ENCODE results near the gene LIPN.

LIPN gene

DNA sequence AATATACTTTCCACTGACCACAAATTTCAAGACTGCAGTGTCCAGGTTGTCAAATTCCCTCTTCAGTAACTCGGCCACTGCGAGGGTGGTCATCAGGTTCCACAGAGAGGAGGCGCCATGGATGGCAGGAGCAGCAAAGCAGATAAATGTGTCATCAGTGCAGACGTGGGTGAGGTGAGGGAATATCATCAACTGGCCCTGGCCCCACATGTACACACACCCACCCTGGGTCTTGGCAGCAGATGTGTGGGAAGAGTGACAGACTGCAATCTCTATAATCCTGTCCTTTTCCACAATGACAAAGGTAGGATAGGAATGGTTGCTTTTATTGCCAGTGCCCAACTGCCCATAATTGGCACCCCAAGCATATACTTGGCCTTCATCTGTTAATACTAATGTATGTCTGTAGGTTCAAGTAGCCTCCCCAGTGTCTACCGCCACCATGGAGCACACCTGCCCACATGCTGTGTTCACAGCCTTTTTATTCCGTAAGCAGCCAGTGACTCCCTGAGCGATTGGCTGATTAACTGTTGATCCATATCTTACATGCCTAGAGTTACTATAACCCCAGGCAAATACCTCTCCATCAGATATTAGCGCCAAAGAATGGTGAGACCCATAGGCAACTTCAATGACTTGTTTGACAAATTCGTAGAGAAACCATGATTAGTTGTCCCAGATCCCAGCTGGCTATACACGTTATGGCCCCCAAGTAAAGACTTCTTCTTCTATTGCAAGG is 26.4 kb downstream of the LIPN start:
- Histone ChIP-seq H3K27me3 (ENCODE audit: control insufficient read depth, low read length) (no peaks in the 10 kb centered on the region), H3K4me1 (ENCODE audit: control insufficient read depth, low read length) (no peaks in the 10 kb centered on the region), H3K27ac (ENCODE audit: low read depth, low read length) (no peak overlapping the region), H3K4me2 (ENCODE audit: low read length) (no peak overlapping the region), H3K9me2 (replicated peaks; ENCODE audit: control insufficient read depth, low read length) (no peaks in the 10 kb centered on the region), H3F3A (ENCODE audit: control insufficient read depth, insufficient read depth) (no peaks in the 10 kb centered on the region), H3K4me3 (ENCODE audit: low read length) (no peak overlapping the region), H3K36me3 (ENCODE audit: control insufficient read depth, low read length) (no peaks in the 10 kb centered on the region), H3K79me2 (ENCODE audit: control insufficient read depth, low read length) (no peaks in the 10 kb centered on the region), H4K20me1 (ENCODE audit: control insufficient read depth, insufficient read depth, low read depth, low read length) (no peaks in the 10 kb centered on the region), H3K9me3 (ENCODE audit: control insufficient read depth, insufficient read depth, low read length) (no peaks in the 10 kb centered on the region)
- TF ChIP-seq, protein P1, sequence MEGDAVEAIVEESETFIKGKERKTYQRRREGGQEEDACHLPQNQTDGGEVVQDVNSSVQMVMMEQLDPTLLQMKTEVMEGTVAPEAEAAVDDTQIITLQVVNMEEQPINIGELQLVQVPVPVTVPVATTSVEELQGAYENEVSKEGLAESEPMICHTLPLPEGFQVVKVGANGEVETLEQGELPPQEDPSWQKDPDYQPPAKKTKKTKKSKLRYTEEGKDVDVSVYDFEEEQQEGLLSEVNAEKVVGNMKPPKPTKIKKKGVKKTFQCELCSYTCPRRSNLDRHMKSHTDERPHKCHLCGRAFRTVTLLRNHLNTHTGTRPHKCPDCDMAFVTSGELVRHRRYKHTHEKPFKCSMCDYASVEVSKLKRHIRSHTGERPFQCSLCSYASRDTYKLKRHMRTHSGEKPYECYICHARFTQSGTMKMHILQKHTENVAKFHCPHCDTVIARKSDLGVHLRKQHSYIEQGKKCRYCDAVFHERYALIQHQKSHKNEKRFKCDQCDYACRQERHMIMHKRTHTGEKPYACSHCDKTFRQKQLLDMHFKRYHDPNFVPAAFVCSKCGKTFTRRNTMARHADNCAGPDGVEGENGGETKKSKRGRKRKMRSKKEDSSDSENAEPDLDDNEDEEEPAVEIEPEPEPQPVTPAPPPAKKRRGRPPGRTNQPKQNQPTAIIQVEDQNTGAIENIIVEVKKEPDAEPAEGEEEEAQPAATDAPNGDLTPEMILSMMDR (IDR thresholded peaks at IDR 0.05; ENCODE audit: low read depth, low read length, poor library complexity, severe bottlenecking): no peak
- TF ChIP-seq EZH2phosphoT487 (IDR thresholded peaks at IDR 0.05; ENCODE audit: borderline replicate concordance, low read length): no peak

GRCh38 chr10:88787463-88787862 is 27.6 kb downstream of the LIPN start:
- Histone ChIP-seq H3K4me1 (ENCODE audit: control insufficient read depth, low read length) (no peaks in the 10 kb centered on the region), H3K79me2 (ENCODE audit: control insufficient read depth, low read length) (no peaks in the 10 kb centered on the region), H3K27ac (ENCODE audit: low read depth, low read length) (no peak overlapping the region), H3F3A (ENCODE audit: control insufficient read depth, insufficient read depth) (no peaks in the 10 kb centered on the region), H3K9me2 (replicated peaks; ENCODE audit: control insufficient read depth, low read length) (no peaks in the 10 kb centered on the region), H3K36me3 (ENCODE audit: control insufficient read depth, low read length) (no peaks in the 10 kb centered on the region), H3K4me2 (ENCODE audit: low read length) (no peak overlapping the region), H3K9me3 (ENCODE audit: control insufficient read depth, insufficient read depth, low read length) (no peaks in the 10 kb centered on the region), H4K20me1 (ENCODE audit: control insufficient read depth, insufficient read depth, low read depth, low read length) (no peaks in the 10 kb centered on the region), H3K27me3 (ENCODE audit: control insufficient read depth, low read length) (no peaks in the 10 kb centered on the region), H3K4me3 (ENCODE audit: low read length) (no peak overlapping the region)
- TF ChIP-seq, protein P1 (IDR thresholded peaks at IDR 0.05; ENCODE audit: low read depth, low read length, poor library complexity, severe bottlenecking): no peak
- TF ChIP-seq EZH2phosphoT487 (IDR thresholded peaks at IDR 0.05; ENCODE audit: borderline replicate concordance, low read length): no peak

GRCh38 chr10:88788924-88789323 is 29.1 kb downstream of the LIPN start:
- TF ChIP-seq EZH2phosphoT487 (IDR thresholded peaks at IDR 0.05; ENCODE audit: borderline replicate concordance, low read length): no peak
- TF ChIP-seq, protein P1 (IDR thresholded peaks at IDR 0.05; ENCODE audit: low read depth, low read length, poor library complexity, severe bottlenecking): no peak
- Histone ChIP-seq H3K4me3 (ENCODE audit: low read length) (no peak overlapping the region), H3K79me2 (ENCODE audit: control insufficient read depth, low read length) (no peaks in the 10 kb centered on the region), H3K27me3 (ENCODE audit: control insufficient read depth, low read length) (no peaks in the 10 kb centered on the region), H3F3A (ENCODE audit: control insufficient read depth, insufficient read depth) (no peaks in the 10 kb centered on the region), H4K20me1 (ENCODE audit: control insufficient read depth, insufficient read depth, low read depth, low read length) (no peaks in the 10 kb centered on the region), H3K9me2 (replicated peaks; ENCODE audit: control insufficient read depth, low read length) (no peaks in the 10 kb centered on the region), H3K4me2 (ENCODE audit: low read length) (no peak overlapping the region), H3K9me3 (ENCODE audit: control insufficient read depth, insufficient read depth, low read length) (no peaks in the 10 kb centered on the region), H3K4me1 (ENCODE audit: control insufficient read depth, low read length) (no peaks in the 10 kb centered on the region), H3K36me3 (ENCODE audit: control insufficient read depth, low read length) (no peaks in the 10 kb centered on the region), H3K27ac (ENCODE audit: low read depth, low read length) (no peak overlapping the region)
